Fibroblast of peridontal ligament (primary cell): ENCODE results near the gene ARAP1.
A peak's percentile ranks its signal among the peaks of the same experiment; 100 is the strongest.

Experiments used
- DNase-seq: peaks from one replicate; pipeline ENCODE4 v3.0.0-alpha.2; 2010; ENCODE audit errors: extremely low read depth

Gene ARAP1

DNA sequence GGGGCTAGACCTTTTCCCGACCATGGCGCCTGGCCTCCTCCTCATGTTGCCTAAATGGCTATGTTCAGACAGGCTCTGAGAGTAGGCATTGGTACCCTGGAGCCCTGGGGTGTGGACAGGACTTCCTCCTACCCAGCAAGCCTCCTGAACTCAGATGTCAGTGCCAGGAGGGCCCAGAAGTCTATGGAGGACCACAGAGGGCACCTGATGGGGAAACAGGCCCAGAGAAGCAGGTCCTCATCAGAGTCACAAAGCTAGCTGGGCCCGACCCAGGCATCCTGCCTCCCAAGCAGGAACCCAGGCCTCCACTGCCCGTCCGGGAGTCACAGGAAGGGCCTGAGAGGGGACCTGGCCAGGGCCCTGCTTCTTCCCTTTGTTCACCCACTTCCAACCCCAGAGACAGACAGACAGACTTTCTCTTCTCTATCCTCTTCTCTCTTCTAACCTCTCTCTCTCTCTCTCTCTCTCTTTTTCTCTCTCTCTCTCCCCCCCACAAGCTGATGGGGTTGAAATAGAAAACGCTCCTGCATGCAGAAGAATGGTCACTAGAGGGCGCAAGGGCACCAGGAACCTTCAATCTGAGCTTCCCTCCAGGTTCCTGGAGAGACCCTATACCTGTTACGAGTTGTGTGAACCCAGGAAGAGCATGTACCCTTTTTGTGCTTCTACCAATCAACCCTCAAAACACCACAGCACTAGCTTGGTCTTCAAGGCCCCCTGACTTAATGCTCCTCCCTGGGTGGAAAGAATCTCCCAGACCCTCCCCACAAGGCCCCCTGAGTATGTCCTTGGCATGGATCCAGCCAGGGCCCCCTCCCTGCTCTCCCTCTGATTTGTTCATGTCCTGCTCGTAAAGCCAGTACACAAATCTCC is 27.1 kb downstream of the ARAP1 start:
- DNase-seq: peak; percentile 88

DNA sequence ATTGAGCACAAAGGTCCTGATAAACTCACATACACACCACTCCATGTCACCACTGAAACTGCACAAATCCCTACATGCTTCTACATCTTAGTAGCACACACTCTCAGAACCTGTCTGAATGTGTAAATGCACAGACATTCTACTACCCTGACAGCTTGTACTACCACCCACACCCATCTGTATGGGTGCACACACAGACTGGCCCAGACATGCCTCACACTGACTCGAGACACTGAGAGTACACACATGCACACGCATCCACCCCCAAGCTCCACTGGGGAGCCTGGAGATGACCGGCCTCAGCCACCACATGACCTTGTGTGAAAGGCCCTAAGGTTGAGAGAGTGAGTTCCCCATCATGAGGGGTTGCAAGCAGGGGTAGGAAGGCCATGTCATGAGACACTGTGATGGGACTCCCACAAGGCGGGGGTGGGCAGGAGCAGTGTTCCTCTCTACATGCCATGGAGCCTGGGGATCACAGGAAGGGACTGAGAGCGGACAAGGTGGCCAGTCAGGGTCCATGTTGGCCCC is 28.1 kb downstream of the ARAP1 start:
- DNase-seq: no peak

GRCh38 chr11:72723508-72723907 is 28.7 kb downstream of the ARAP1 start:
- no peak for DNase-seq

DNA sequence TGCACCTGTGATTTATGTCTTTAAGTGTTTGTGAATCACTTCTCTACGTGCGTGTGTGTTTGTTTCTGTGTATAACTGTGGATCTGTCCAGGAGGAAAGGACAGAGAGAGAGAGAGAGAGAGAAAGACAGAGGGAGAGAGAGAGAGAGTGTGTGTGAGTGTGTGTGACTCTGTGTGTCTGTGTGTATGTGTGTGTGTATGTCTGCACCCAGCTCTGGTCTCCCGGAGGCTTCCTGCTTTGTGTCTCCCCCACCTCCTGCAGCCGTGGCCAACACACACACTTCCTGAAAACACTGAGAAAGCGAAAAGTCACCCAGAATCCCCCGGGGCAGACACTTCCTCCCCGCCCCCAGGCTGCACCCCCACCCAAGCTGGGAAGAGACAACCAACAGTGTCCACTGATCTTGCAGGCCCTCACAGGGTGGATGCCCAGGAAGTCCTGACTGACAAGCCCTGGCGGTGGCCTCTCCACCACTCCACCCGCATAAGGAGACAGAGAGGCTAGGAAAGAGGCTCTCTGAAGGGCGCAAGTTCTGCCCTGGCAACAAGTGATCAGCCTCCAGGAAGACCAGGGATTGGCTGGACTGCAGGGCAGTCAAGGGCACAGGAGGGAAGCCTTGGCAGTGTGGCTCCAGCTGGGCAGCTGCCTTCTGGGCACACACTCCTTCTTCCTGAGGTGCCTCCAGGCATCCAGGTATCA is 30.0 kb downstream of the ARAP1 start:
- peak; percentile 85 for DNase-seq

DNA sequence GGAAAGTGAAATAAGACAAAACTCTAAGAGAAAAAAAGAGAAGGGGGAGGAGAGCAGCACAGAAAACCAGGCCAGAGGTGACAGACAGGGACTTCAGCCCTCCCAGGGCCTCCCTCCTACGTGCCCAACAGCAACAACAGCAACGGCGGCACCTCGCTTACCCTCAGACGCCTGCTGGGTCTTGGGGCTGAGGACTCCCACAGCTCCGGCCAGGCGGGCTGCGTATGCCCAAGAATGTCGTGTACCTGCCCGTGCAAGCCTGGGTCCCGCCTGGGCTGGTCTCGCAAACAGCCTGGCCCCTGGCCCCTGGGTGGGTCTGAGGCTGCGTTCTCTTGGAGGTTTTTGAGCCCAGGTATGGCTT is 30.5 kb downstream of the ARAP1 start:
- DNase-seq: no peak

DNA sequence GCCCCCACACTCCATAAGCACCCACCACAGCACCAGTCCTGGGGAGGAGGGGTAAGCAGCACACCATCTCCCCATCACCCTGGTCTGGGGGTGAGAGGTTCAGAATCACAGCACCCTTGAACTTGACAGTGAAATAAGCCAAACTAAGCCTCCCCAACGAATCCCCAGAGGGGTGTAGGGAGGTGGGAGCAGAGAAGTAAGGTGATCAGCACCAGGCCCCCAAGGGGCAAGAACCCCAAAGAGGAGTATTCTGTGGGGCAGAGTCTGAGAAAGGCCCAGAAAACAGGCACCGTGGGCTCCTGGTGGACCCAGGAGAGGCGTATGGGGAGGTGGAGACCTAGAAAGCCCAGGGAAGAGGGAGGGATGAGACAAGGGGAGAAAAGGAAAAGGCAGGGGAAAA is 30.9 kb downstream of the ARAP1 start:
- no peak for DNase-seq

DNA sequence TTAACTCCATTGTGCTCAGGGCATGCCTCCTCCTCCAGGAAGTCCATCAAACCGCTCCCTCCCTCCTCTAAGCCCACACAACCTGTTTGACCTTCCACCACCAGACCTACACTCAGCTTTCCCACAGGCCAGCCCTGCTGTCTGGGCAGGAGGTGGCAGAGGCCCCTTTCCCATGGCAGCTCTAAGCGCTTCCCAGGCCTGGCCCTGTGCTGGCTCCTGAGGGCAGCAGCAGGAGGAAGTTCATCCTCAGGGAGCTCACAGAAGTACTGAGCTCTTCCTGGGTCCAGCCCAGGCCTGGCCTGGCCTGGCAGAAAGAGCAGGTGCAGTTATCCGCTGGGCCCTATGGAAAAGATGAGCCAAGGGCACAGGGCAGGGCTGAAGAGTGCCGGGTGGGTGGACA is 31.4 kb downstream of the ARAP1 start:
- no peak for DNase-seq

DNA sequence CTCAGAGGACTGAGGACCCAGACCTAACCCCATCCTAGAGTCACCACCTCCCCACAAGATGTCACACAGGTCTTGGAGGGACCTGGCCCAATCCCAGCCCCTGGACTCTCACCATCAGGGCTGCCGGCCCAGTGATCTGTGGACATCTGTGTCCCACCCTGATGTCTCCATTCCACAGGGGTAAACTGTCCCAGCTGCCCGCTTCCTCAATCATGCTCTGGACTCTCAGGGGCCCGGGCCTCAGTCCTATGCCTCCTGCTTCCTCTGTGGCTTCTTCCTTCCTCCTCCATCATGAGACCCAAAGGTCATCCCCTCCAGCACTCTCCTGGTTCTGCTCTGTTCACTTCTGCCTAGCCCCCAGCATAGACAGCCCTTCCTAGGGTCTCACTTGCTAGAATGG is 32.2 kb downstream of the ARAP1 start:
- no peak for DNase-seq

- no peak for DNase-seq
These were observed 32.7 kb downstream of the ARAP1 start for GRCh38 chr11:72719551-72719950.

GRCh38 chr11:72719144-72719543 is 33.1 kb downstream of the ARAP1 start:
- DNase-seq: no peak

GRCh38 chr11:72718101-72718501 is 34.1 kb downstream of the ARAP1 start:
- DNase-seq: no peak

GRCh38 chr11:72716788-72717435 is 35.3 kb downstream of the ARAP1 start:
- no peak for DNase-seq

GRCh38 chr11:72716290-72716689 is 35.9 kb downstream of the ARAP1 start:
- DNase-seq: no peak

- no peak for DNase-seq
These were observed 39.4 kb downstream of the ARAP1 start for GRCh38 chr11:72712841-72713240.

- peak; percentile 24 for DNase-seq
These were observed 39.9 kb downstream of the ARAP1 start for GRCh38 chr11:72712168-72712751.

GRCh38 chr11:72711141-72711540 is 41.1 kb downstream of the ARAP1 start:
- DNase-seq: no peak

DNA sequence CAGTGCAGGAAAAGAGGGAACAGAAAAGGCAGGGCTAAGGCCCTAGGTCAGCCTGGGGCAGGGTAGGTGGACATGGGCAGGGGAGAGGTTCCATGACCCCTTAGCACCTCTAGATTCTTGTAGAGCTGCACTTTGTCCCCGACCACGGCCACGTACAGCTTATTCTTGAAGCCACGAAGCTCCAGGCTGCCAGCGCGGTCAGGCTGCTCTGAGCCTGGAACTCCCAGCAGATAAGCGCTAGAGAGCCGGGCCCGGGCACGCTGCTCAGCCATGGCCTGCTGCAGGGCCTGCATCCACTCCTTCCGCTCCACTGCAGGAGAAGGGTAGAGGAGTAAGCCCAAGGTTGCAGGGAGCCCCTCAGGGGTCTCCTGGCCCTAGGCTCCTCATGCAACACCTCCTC is 41.9 kb downstream of the ARAP1 start:
- no peak for DNase-seq

GRCh38 chr11:72709478-72710238 is 42.5 kb downstream of the ARAP1 start:
- DNase-seq: no peak

GRCh38 chr11:72707032-72707431 is 45.2 kb downstream of the ARAP1 start:
- no peak for DNase-seq

DNA sequence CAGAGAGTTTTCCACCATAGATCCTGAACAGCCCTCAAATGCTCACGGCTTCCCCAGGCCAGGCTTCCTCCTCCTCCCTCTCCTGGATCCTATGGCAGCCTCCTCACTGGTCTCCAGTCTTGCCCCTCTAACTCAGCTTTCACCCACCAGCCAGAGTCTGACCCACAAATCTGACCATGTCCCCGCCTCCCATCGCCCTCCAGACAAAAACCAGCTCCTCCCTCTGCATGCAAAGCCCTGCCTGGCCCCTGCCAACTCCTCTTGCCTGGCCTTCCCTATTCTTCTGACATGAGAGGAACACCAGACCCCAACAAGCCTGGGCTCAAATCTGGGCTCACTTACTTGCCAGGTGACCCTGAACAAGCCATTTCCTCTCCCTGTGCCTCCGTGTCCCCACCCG is 45.6 kb downstream of the ARAP1 start:
- DNase-seq: no peak
